K562 (cell line): Measurements from ENCODE around the gene DPY19L1. TPM values are rescaled to one million over a fixed set of nuclear protein-coding genes. Genes with fewer than 3 reads are reported as not detected.
A peak's percentile ranks its signal among the peaks of the same experiment; 100 is the strongest.

Experiments
- CC2D1A ChIP-seq: fragments of 450-650 bp; IDR thresholded peaks from 2 replicates; pipeline ENCODE4 v1.6.1; 2017; ENCODE audit warnings: mild to moderate bottlenecking
- CHD2 ChIP-seq: IDR thresholded peaks from 2 replicates; pipeline ENCODE4 v1.6.1; 2011; ENCODE audit warnings: low read depth, low read length
- ETS1 ChIP-seq: conservative IDR thresholded peaks from 2 replicates; pipeline ENCODE4 v1.6.1; 2011; ENCODE audit warnings: low read depth, mild to moderate bottlenecking, low read length; ENCODE audit not compliant: control insufficient read depth
- FOXJ3 ChIP-seq: sonication (generic); formaldehyde crosslinking; IDR thresholded peaks from 2 replicates; pipeline ENCODE4 v1.4.0; 2020; ENCODE audit warnings: mild to moderate bottlenecking, missing genetic modification reagents
- GATAD2A ChIP-seq: fragments of 450-650 bp; IDR thresholded peaks from 2 replicates; pipeline ENCODE4 v1.6.1; 2017
- ILF3 ChIP-seq: fragments of 450-650 bp; IDR thresholded peaks from 2 replicates; pipeline ENCODE4 v1.6.1; 2018; ENCODE audit warnings: antibody characterized with exemption, mild to moderate bottlenecking, moderate library complexity, borderline replicate concordance
- MCM2 ChIP-seq: fragments of 450-650 bp; IDR thresholded peaks from 2 replicates; pipeline ENCODE4 v1.6.1; 2017; ENCODE audit warnings: low read depth, mild to moderate bottlenecking
- PHF20 ChIP-seq: fragments of 450-650 bp; IDR thresholded peaks from 2 replicates; pipeline ENCODE4 v1.6.1; 2018; ENCODE audit not compliant: partially characterized antibody
- PHF21A ChIP-seq: fragments of 450-650 bp; IDR thresholded peaks from 2 replicates; pipeline ENCODE4 v1.6.1; 2017; ENCODE audit warnings: low read depth, borderline replicate concordance
- PRDM10 ChIP-seq: fragments of 450-650 bp; IDR thresholded peaks from 2 replicates; pipeline ENCODE4 v1.6.1; 2018; ENCODE audit not compliant: partially characterized antibody
- RBM15 ChIP-seq: fragments of 200-400 bp; formaldehyde crosslinking; IDR thresholded peaks from 2 replicates; pipeline ENCODE4 v1.6.1; 2018; ENCODE audit warnings: mild to moderate bottlenecking, low read length, moderate library complexity; ENCODE audit not compliant: insufficient read depth
- RFX1 ChIP-seq: fragments of 450-650 bp; IDR thresholded peaks from 2 replicates; pipeline ENCODE4 v1.6.1; 2016; ENCODE audit warnings: mild to moderate bottlenecking, moderate library complexity
- RNF2 ChIP-seq: sonication (generic); IDR thresholded peaks from 2 replicates; pipeline ENCODE4 v1.6.1; 2016
- SIRT6 ChIP-seq: IDR thresholded peaks from one replicate; pipeline ENCODE4 v1.6.1; 2012; ENCODE audit warnings: low read depth, mild to moderate bottlenecking, control low read depth, inconsistent platforms, low read length, moderate library complexity
- SOX6 ChIP-seq: fragments of 450-650 bp; IDR thresholded peaks from 2 replicates; pipeline ENCODE4 v1.6.1; 2014; ENCODE audit warnings: mild to moderate bottlenecking
- SUPT5H ChIP-seq: fragments of 450-650 bp; IDR thresholded peaks from 2 replicates; pipeline ENCODE4 v1.6.1; 2016
- THRB ChIP-seq: fragments of 450-650 bp; formaldehyde crosslinking; conservative IDR thresholded peaks from 2 replicates; pipeline ENCODE4 v1.4.0; 2022; ENCODE audit warnings: mild to moderate bottlenecking, missing genetic modification characterization
- U2AF1 ChIP-seq: fragments of 200-400 bp; formaldehyde crosslinking; optimal IDR thresholded peaks from 2 replicates; pipeline ENCODE3; 2017; ENCODE audit warnings: mild to moderate bottlenecking, low read depth, low read length, moderate library complexity
- WHSC1 ChIP-seq: IDR thresholded peaks from one replicate; pipeline ENCODE4 v1.6.1; 2012; ENCODE audit warnings: low read length, control low read depth, inconsistent platforms
- ZBED1 ChIP-seq: IDR thresholded peaks from 2 replicates; pipeline ENCODE4 v1.6.1; 2014
- ZNF146 ChIP-seq: IDR thresholded peaks from one replicate; pipeline ENCODE4 v1.6.1; 2018; ENCODE audit warnings: missing compliant biosample characterization; ENCODE audit not compliant: unreplicated experiment
- ZNF282 ChIP-seq: sonication (generic); formaldehyde crosslinking; IDR thresholded peaks from 2 replicates; pipeline ENCODE4 v1.8.1; 2023; ENCODE audit warnings: missing genetic modification reagents
- ZNF316 ChIP-seq: fragments of 450-650 bp; IDR thresholded peaks from 2 replicates; pipeline ENCODE4 v1.6.1; 2016
- ZNF766 ChIP-seq: fragments of 200-800 bp; sonication (Bioruptor generic); conservative IDR thresholded peaks from 2 replicates; pipeline ENCODE4 v1.6.1; 2016; ENCODE audit warnings: missing genetic modification characterization, missing compliant biosample characterization
- polyA plus RNA-seq, 8 experiments: library from polyadenylated mRNA; depleted of rRNA in 4 of 8; stranded (reverse) in 5 of 8; unstranded in 3 of 8; fragments of >200 nt; fragmentation: Nextera tagmentation in 2 of 8; fragmentation: Illumina TruSeq in 1 of 8; extraction: Ambion mirVana in 2 of 8; extraction: Trizol in 1 of 8; gene quantifications; 2 replicates each; pipeline versions ENCODE4 v1.2.1 to v1.2.3, GENCODE V29; 2011 to 2014; ENCODE audit warnings: inconsistent platforms in 1 of 8, missing spikeins in 1 of 8
- total RNA-seq, 7 experiments: library from RNA; depleted of rRNA in 6 of 7; stranded (reverse); fragments of >200 nt in 6 of 7; fragmentation: Illumina TruSeq in 2 of 7; extraction: Trizol in 2 of 7; gene quantifications; 2 replicates each; pipeline versions ENCODE4 v1.2.1 to v1.2.3, GENCODE V29; 2011 to 2021; ENCODE audit warnings: low replicate concordance in 1 of 7

DPY19L1 gene
- total and polyA plus RNA-seq, 9 of the 15 experiments (the other 6 are each of a cell fraction or from before 2014, with no cell fraction given), result 4.0 to 34.3 (median 22.1) TPM

- peak; percentile 52 for TF ChIP-seq PHF20
- TF ChIP-seq CC2D1A, result no peak
- TF ChIP-seq MCM2, result no peak
- TF ChIP-seq RFX1, result peak; percentile 34; the same call in 1 of the 2 replicates
- no peak for TF ChIP-seq WHSC1
- TF ChIP-seq ZNF146 (CRISPR knock-in tag), result no peak
- TF ChIP-seq ILF3, result peak; percentile 59; the same call in 1 of the 2 replicates
- TF ChIP-seq U2AF1, result peak; percentile 39
- TF ChIP-seq ZNF316, result no peak
- no peak; the same call in 1 of the 2 replicates for TF ChIP-seq SUPT5H
- peak; percentile 13; the same call in 1 of the 2 replicates for TF ChIP-seq ZNF766 (CRISPR knock-in tag)
- peak; percentile 37 for TF ChIP-seq SOX6
- no peak for TF ChIP-seq ZNF282 (CRISPR knock-in tag)
- TF ChIP-seq ETS1, result 0 out of 2 replicates have a peak, but pooled peaks have one; percentile 27
- TF ChIP-seq SIRT6, result no peak
- TF ChIP-seq GATAD2A, result peak; percentile 82; the same call in 1 of the 2 replicates
- no peak for TF ChIP-seq CHD2
- TF ChIP-seq PRDM10, result peak; percentile 22
- 0 out of 2 replicates have a peak, but pooled peaks have one; percentile 69 for TF ChIP-seq PHF21A
- no peak for TF ChIP-seq RBM15
- TF ChIP-seq FOXJ3, result no peak
- TF ChIP-seq THRB (CRISPR knock-in tag), result no peak
- no peak for TF ChIP-seq RNF2
- TF ChIP-seq ZBED1, result no peak
Observed at GRCh38 chr7:35037526-35038341, 449 bp upstream of the DPY19L1 start (continued).
